Choroid plexus epithelial cell (primary cell): ENCODE data around the gene KDELR3.

Experiments
- DNase-seq: peaks from one replicate; pipeline ENCODE4 v3.0.0-alpha.2; 2010; ENCODE audit warnings: low read depth
- H3K4me3 ChIP-seq: 2 replicates; pipeline ENCODE4 v1.5.1; 2011; ENCODE audit warnings: low read depth, mild to moderate bottlenecking, control low read depth, low read length, moderate library complexity
- TF ChIP-seq, protein P1 (sequence below): conservative IDR thresholded peaks from 2 replicates; pipeline ENCODE4 v1.5.1; 2011; ENCODE audit warnings: low read depth, mild to moderate bottlenecking, control low read depth, inconsistent platforms, low read length, moderate library complexity

The KDELR3 gene

DNA sequence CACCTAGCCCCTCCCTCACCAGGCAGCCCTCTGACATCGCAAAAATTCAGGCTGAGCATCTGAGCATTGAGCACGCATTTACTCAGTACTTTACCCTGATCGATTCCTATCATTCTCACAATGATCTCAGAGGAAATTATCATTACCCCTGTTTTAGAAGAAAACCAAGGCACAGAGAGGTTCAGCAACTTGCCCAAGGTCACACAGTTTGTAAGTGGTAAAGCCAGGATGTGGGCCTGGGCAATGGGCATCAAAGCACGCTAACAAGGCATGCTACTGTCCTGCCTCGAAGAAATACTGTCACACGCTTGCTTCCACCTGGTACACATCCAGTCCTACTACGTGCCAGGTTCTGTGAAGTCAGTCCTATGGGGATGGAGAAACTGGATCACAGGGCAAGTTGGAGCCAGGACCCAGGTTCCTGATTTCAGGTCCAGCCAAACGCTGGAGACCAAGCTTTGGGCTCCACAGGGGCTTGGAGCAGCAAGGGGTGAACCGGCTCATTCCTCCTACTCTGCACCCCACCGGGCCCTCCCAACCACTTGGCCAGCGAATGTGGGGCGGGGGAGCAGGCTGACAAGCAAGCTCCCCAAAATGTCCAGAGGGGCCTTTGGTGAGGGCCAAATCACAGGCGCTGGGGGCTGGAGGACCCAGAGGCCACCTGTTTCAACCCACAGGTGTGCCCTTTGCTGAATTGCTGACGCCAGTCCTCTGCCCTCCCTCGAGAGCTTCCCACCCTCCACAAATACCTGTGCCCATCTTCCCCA, 31.1 kb upstream of the KDELR3 start:
- TF ChIP-seq, protein P1, sequence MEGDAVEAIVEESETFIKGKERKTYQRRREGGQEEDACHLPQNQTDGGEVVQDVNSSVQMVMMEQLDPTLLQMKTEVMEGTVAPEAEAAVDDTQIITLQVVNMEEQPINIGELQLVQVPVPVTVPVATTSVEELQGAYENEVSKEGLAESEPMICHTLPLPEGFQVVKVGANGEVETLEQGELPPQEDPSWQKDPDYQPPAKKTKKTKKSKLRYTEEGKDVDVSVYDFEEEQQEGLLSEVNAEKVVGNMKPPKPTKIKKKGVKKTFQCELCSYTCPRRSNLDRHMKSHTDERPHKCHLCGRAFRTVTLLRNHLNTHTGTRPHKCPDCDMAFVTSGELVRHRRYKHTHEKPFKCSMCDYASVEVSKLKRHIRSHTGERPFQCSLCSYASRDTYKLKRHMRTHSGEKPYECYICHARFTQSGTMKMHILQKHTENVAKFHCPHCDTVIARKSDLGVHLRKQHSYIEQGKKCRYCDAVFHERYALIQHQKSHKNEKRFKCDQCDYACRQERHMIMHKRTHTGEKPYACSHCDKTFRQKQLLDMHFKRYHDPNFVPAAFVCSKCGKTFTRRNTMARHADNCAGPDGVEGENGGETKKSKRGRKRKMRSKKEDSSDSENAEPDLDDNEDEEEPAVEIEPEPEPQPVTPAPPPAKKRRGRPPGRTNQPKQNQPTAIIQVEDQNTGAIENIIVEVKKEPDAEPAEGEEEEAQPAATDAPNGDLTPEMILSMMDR, result no peak
- no peak for DNase-seq
- H3K4me3 ChIP-seq, result no peak overlapping the region

DNA sequence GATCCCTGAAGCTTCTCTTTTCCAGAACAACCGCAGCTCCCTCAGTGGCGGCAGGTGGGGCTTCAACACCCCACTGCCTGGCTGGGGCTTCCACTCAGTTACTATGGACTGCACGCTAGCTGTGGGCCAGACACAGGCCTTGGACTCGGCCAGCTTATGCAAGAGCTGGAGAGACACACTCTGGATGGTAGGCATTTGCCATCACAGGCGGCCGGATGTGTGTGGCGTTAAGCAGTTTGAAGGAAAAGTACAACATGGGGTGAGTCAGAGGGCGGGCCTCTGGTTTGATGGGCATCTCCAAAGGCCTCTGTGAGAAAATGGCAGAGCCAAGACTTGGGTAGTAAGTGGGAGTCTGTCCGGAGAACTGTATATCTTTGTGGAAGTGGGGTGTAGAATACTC, 30.5 kb upstream of the KDELR3 start:
- TF ChIP-seq, protein P1, result no peak
- no peak overlapping the region for H3K4me3 ChIP-seq
- no peak for DNase-seq

DNA sequence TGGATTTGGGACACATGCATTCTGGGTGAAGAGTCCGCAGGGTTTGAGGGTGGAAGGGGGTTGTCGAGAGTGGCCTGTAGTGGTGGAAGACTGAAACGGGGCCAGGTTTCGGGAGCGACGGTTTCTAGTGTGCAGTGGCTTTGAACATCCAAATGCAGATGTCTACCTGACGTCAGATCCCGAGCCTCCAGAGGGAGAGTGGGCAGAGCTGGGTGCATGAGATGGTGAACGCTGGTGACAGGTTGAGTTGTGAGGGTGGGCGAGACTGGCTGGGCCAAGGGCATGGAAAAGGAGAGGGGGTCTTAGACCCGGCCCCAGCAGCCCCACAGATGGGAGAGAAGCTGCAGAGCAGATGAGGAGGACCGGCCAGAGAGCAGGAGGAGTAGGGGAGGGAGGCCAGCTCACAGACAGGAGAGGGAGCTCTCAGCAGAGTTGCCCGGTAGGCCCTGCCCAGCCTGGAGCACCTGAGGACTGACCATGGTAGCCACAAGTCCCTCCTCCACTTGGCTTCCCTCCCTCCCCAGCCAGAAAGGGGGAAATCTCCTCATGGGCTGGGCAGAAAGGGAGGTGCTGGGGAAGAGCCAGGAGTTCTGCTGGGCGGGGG, 27.0 kb upstream of the KDELR3 start:
- H3K4me3 ChIP-seq, result no peak overlapping the region
- DNase-seq, result no peak
- TF ChIP-seq, protein P1, result no peak

GRCh38 chr22:38441620-38442287, 26.1 kb upstream of the KDELR3 start:
- no peak overlapping the region for H3K4me3 ChIP-seq
- TF ChIP-seq, protein P1, result no peak
- DNase-seq, result no peak

- no peak for DNase-seq
- H3K4me3 ChIP-seq, result no peak overlapping the region
- TF ChIP-seq, protein P1, result no peak
Observed at GRCh38 chr22:38442967-38443627, 24.8 kb upstream of the KDELR3 start.

GRCh38 chr22:38443628-38444521, 24.0 kb upstream of the KDELR3 start:
- TF ChIP-seq, protein P1, result no peak
- DNase-seq, result no peak
- H3K4me3 ChIP-seq, result no peak overlapping the region
